Smooth muscle cell (in vitro differentiated cells): ENCODE measurements around the gene IFFO2. TPM values are rescaled to one million over a fixed set of nuclear protein-coding genes. Genes with fewer than 3 reads are reported as not detected.

Source experiments
- DNase-seq: peaks from one replicate; lab custom pipeline; 2025; ENCODE audit not compliant: unreplicated experiment; lab: John Stamatoyannopoulos, UW
- H2AFZ ChIP-seq: fragments of 200-600 bp; sonication (generic); 2 replicates; pipeline ENCODE4 v1.6.0; 2016; ENCODE audit warnings: antibody characterized with exemption, low read depth, mild to moderate bottlenecking
- H3F3A ChIP-seq: fragments of 200-600 bp; sonication (generic); 2 replicates; pipeline ENCODE4 v1.6.0; 2017; ENCODE audit warnings: antibody characterized with exemption, low read depth
- H3K27ac ChIP-seq: fragments of 200-600 bp; sonication (generic); 2 replicates; pipeline ENCODE4 v1.5.1; 2016; ENCODE audit warnings: low read depth, mild to moderate bottlenecking
- H3K27me3 ChIP-seq: fragments of 200-600 bp; sonication (generic); 2 replicates; pipeline ENCODE4 v1.6.1; 2016; ENCODE audit warnings: low read depth, mild to moderate bottlenecking
- H3K36me3 ChIP-seq: fragments of 200-600 bp; sonication (generic); 2 replicates; pipeline ENCODE4 v1.5.1; 2016; ENCODE audit warnings: low read depth
- H3K4me1 ChIP-seq: fragments of 200-600 bp; sonication (generic); 2 replicates; pipeline ENCODE4 v1.5.1; 2016; ENCODE audit warnings: low read depth
- H3K4me2 ChIP-seq: fragments of 200-600 bp; sonication (generic); 2 replicates; pipeline ENCODE4 v1.6.0; 2016; ENCODE audit warnings: mild to moderate bottlenecking
- H3K4me3 ChIP-seq: fragments of 200-600 bp; sonication (generic); 2 replicates; pipeline ENCODE4 v1.5.1; 2016; ENCODE audit warnings: mild to moderate bottlenecking
- H3K79me2 ChIP-seq: fragments of 200-600 bp; sonication (generic); 2 replicates; pipeline ENCODE4 v1.6.0; 2016; ENCODE audit warnings: low read depth, mild to moderate bottlenecking
- H3K9ac ChIP-seq: fragments of 200-600 bp; sonication (generic); 2 replicates; pipeline ENCODE4 v1.6.0; 2016; ENCODE audit warnings: low read depth
- H3K9me3 ChIP-seq: fragments of 200-600 bp; sonication (generic); replicated peaks from 2 replicates; pipeline ENCODE4 v1.5.1; 2016; ENCODE audit warnings: low read depth
- H4K20me1 ChIP-seq: fragments of 200-600 bp; sonication (generic); 2 replicates; pipeline ENCODE4 v1.6.0; 2016; ENCODE audit warnings: low read depth
- CTCF ChIP-seq: fragments of 200-600 bp; sonication (generic); IDR thresholded peaks from 2 replicates; pipeline ENCODE4 v1.5.1; 2017; ENCODE audit warnings: borderline replicate concordance, mild to moderate bottlenecking, antibody characterized with exemption; ENCODE audit not compliant: insufficient read depth, poor library complexity, severe bottlenecking
- WGBS: methylation state at CpG from one replicate; pipeline ENCODE4 v1.1.7; 2016; ENCODE audit warnings: low lambda C conversion rate; 5-methylcytosine and 5-hydroxymethylcytosine counted together
- polyA plus RNA-seq: library from polyadenylated mRNA; unstranded; fragments of >200 nt; fragmentation: Nextera tagmentation; extraction: Ambion mirVana; gene quantifications from 2 replicates; pipeline ENCODE4 v1.2.1, GENCODE V29; 2016
- total RNA-seq: library from RNA; depleted of rRNA; stranded (reverse); fragments of >200 nt; gene quantifications from 2 replicates; pipeline ENCODE4 v1.2.3, GENCODE V29; 2014

The IFFO2 gene
- total and polyA plus RNA-seq, 2 experiments from 2014 or later, result 5.7 to 19.1 TPM

GRCh38 chr1:18977428-18977827, 21.0 kb upstream of the IFFO2 start:
- H3K27me3 ChIP-seq, result no peaks in the 10 kb centered on the region
- no peak overlapping the region for H3K27ac ChIP-seq
- no peaks in the 10 kb centered on the region for H4K20me1 ChIP-seq
- no peak overlapping the region for H3K4me3 ChIP-seq
- no peaks in the 10 kb centered on the region for H3K36me3 ChIP-seq
- no peaks in the 10 kb centered on the region for H3K4me1 ChIP-seq
- WGBS, result 64% methylated on average over 7 of the region's 7 CpGs
- no peak overlapping the region for H3K9ac ChIP-seq
- DNase-seq, result no peak
- no peaks in the 10 kb centered on the region for H3K9me3 ChIP-seq
- H3K4me2 ChIP-seq, result no peak overlapping the region
- H3F3A ChIP-seq, result no peaks in the 10 kb centered on the region
- no peak for TF ChIP-seq CTCF
- H2AFZ ChIP-seq, result no peak overlapping the region
- no peaks in the 10 kb centered on the region for H3K79me2 ChIP-seq

DNA sequence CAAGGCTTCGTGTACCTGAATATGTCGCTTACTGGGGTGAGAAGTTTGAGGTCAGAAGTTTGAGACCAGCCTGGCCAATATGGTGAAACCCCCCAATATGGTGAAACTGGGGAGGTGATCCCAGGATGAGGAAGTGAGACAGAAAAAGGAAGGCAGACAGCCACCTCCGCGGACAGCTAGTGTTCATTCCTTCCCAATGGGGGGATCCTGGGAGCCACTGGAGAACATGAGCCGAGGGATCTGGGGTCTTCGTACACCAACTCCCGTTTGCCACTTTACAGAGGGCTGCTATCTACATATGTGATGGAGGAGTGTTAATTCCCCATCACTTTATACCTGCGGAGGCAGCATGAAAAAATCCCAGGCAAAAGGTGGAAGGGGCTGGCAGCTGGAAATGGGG, 19.6 kb upstream of the IFFO2 start:
- Histone ChIP-seq H3K4me3 (no peak overlapping the region), H3K9me3 (no peaks in the 10 kb centered on the region), H3K9ac (no peak overlapping the region), H3K79me2 (no peaks in the 10 kb centered on the region), H3K4me2 (no peak overlapping the region), H2AFZ (no peak overlapping the region), H3K4me1 (no peaks in the 10 kb centered on the region), H3K27ac (no peak overlapping the region), H4K20me1 (no peaks in the 10 kb centered on the region), H3F3A (no peaks in the 10 kb centered on the region), H3K27me3 (no peaks in the 10 kb centered on the region), H3K36me3 (no peaks in the 10 kb centered on the region)
- 92% methylated on average over 8 of the region's 8 CpGs for WGBS
- TF ChIP-seq CTCF, result no peak
- no peak for DNase-seq

- WGBS, result 87% methylated on average over 7 of the region's 7 CpGs
- no peaks in the 10 kb centered on the region for H3K27me3 ChIP-seq
- no peaks in the 10 kb centered on the region for H3K36me3 ChIP-seq
- H3K79me2 ChIP-seq, result no peaks in the 10 kb centered on the region
- H2AFZ ChIP-seq, result no peak overlapping the region
- no peak overlapping the region for H3K4me2 ChIP-seq
- DNase-seq, result no peak
- no peak overlapping the region for H3K27ac ChIP-seq
- H4K20me1 ChIP-seq, result no peaks in the 10 kb centered on the region
- H3K9ac ChIP-seq, result no peak overlapping the region
- TF ChIP-seq CTCF, result no peak
- H3K9me3 ChIP-seq, result no peaks in the 10 kb centered on the region
- H3K4me3 ChIP-seq, result no peak overlapping the region
- no peaks in the 10 kb centered on the region for H3K4me1 ChIP-seq
- H3F3A ChIP-seq, result no peaks in the 10 kb centered on the region
Measured at GRCh38 chr1:18974606-18975005, 18.1 kb upstream of the IFFO2 start.

GRCh38 chr1:18974005-18974404, 17.5 kb upstream of the IFFO2 start:
- H3K27ac ChIP-seq, result no peak overlapping the region
- no peak for DNase-seq
- H4K20me1 ChIP-seq, result no peaks in the 10 kb centered on the region
- H3K79me2 ChIP-seq, result no peaks in the 10 kb centered on the region
- no peak overlapping the region for H3K4me3 ChIP-seq
- no peak for TF ChIP-seq CTCF
- H2AFZ ChIP-seq, result no peak overlapping the region
- no peaks in the 10 kb centered on the region for H3F3A ChIP-seq
- WGBS, result 85% methylated on average over 8 of the region's 8 CpGs
- no peaks in the 10 kb centered on the region for H3K27me3 ChIP-seq
- H3K4me1 ChIP-seq, result no peaks in the 10 kb centered on the region
- no peaks in the 10 kb centered on the region for H3K36me3 ChIP-seq
- H3K9me3 ChIP-seq, result no peaks in the 10 kb centered on the region
- H3K4me2 ChIP-seq, result no peak overlapping the region
- no peak overlapping the region for H3K9ac ChIP-seq
